Activated naive CD8-positive, alpha-beta T cell (primary cell): ENCODE measurements around the gene ZNF346.

Experiments used
- H3K27ac Mint-ChIP-seq: one replicate; pipeline ENCODE4 v1.8.0; 2021; ENCODE audit warnings: mixed read lengths
- H3K27me3 Mint-ChIP-seq: one replicate; pipeline ENCODE4 v1.8.0; 2021; ENCODE audit warnings: mixed read lengths
- H3K36me3 Mint-ChIP-seq: one replicate; pipeline ENCODE4 v1.8.0; 2021; ENCODE audit warnings: mixed read lengths
- H3K4me1 Mint-ChIP-seq: one replicate; pipeline ENCODE4 v1.8.0; 2021; ENCODE audit warnings: low read depth, mixed read lengths
- H3K4me3 Mint-ChIP-seq: one replicate; pipeline ENCODE4 v1.8.0; 2021; ENCODE audit warnings: mild to moderate bottlenecking, mixed read lengths
- H3K9me3 Mint-ChIP-seq: one replicate; pipeline ENCODE4 v1.8.0; 2021; ENCODE audit warnings: low read depth, mixed read lengths

The ZNF346 gene

GRCh38 chr5:177091232-177091631, 68.7 kb downstream of the ZNF346 start:
- Mint-ChIP-seq H3K4me3 (no peak overlapping the region), H3K4me1 (peaks cover 6% of the 10 kb centered on the region), H3K27me3 (peaks cover 5% of the 10 kb centered on the region), H3K9me3 (no peaks in the 10 kb centered on the region), H3K27ac (no peak overlapping the region), H3K36me3 (no peaks in the 10 kb centered on the region)

GRCh38 chr5:177092178-177093081, 69.9 kb downstream of the ZNF346 start:
- peaks cover 4% of the 10 kb centered on the region for H3K4me1 Mint-ChIP-seq
- H3K9me3 Mint-ChIP-seq, result no peaks in the 10 kb centered on the region
- peaks cover 5% of the 10 kb centered on the region for H3K27me3 Mint-ChIP-seq
- H3K4me3 Mint-ChIP-seq, result no peak overlapping the region
- no peak overlapping the region for H3K27ac Mint-ChIP-seq
- no peaks in the 10 kb centered on the region for H3K36me3 Mint-ChIP-seq

- H3K4me3 Mint-ChIP-seq, result no peak overlapping the region
- H3K27ac Mint-ChIP-seq, result no peak overlapping the region
- H3K9me3 Mint-ChIP-seq, result no peaks in the 10 kb centered on the region
- H3K36me3 Mint-ChIP-seq, result no peaks in the 10 kb centered on the region
- H3K27me3 Mint-ChIP-seq, result peaks cover 3% of the 10 kb centered on the region
- no peaks in the 10 kb centered on the region for H3K4me1 Mint-ChIP-seq
These were observed 70.7 kb downstream of the ZNF346 start for GRCh38 chr5:177093082-177093712.

DNA sequence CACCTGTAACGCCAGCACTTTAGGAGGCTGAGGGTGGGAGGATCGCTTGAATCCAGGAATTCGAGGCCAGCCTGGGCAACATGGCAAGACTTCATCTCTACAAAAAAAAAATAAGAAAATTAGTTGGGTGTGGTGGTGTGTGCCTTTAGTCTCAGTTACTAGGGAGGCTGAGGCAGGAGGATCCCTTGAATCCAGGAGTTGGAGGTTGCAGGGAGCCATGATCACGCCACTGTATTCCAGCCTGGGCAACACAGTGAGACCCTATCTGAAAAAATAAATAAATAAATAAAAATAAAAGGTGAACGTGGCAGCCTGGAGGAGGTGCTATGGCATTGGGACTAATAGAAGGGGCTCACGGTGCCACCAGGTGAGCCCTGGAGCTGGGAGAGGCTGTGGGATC, 71.3 kb downstream of the ZNF346 start:
- Mint-ChIP-seq H3K4me1 (no peaks in the 10 kb centered on the region), H3K9me3 (no peaks in the 10 kb centered on the region), H3K27me3 (peaks cover 2% of the 10 kb centered on the region), H3K36me3 (no peaks in the 10 kb centered on the region), H3K27ac (no peak overlapping the region), H3K4me3 (no peak overlapping the region)

DNA sequence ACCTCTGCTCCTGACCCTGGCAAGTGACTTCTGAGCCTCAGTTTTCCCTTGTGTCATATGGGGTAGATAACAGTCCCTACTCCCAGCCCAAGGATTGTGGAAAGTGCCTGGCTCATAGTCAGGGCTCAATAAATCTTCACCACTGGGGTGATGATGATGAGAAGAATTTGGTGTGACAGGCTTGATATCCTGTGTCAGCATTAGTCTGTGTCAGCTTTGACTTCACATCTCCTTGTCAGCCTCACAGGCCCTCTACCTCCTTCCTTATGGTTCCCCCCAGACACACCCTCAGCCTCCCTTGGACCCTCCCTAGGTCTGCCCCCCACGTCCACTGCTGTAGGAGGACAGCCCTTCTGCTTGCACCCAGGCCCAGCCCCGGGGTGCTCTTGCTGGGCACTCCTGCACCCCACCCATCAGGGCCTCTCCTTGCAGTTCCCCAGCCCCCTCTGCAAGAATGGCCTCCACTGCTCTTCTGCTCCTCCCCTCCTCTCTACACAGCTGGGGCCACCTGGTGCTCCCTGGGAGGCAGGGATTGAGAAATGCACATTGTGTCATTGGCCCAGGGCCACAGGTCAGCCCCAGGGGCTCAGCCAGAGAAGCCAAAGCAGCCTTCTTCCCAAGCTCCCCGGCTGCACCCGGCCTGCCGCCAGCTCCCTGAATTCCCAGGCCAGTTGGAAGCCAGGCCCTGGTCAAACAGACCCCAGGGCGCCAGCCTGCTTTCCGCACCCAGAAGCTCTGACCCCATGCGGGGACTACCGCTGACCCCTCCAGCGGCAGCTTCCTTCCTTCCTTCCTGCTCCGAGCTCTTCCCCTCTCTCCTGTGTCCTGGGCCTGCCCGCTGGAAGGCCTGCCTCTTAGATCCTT, 72.0 kb downstream of the ZNF346 start:
- Mint-ChIP-seq H3K9me3 (no peaks in the 10 kb centered on the region), H3K4me3 (no peak overlapping the region), H3K27me3 (no peaks in the 10 kb centered on the region), H3K36me3 (no peaks in the 10 kb centered on the region), H3K4me1 (no peaks in the 10 kb centered on the region), H3K27ac (no peak overlapping the region)

GRCh38 chr5:177095088-177095669, 72.7 kb downstream of the ZNF346 start:
- Mint-ChIP-seq H3K27ac (no peak overlapping the region), H3K9me3 (no peaks in the 10 kb centered on the region), H3K27me3 (no peaks in the 10 kb centered on the region)

GRCh38 chr5:177096162-177097015, 73.9 kb downstream of the ZNF346 start:
- Mint-ChIP-seq H3K27ac (no peak overlapping the region), H3K27me3 (no peaks in the 10 kb centered on the region), H3K9me3 (no peaks in the 10 kb centered on the region), H3K4me3 (no peak overlapping the region), H3K4me1 (no peaks in the 10 kb centered on the region), H3K36me3 (no peaks in the 10 kb centered on the region)

More at GRCh38 chr5:177095088-177095669, 72.7 kb downstream of the ZNF346 start:
- H3K4me3 Mint-ChIP-seq, result no peak overlapping the region
- no peaks in the 10 kb centered on the region for H3K36me3 Mint-ChIP-seq
- no peaks in the 10 kb centered on the region for H3K4me1 Mint-ChIP-seq

DNA sequence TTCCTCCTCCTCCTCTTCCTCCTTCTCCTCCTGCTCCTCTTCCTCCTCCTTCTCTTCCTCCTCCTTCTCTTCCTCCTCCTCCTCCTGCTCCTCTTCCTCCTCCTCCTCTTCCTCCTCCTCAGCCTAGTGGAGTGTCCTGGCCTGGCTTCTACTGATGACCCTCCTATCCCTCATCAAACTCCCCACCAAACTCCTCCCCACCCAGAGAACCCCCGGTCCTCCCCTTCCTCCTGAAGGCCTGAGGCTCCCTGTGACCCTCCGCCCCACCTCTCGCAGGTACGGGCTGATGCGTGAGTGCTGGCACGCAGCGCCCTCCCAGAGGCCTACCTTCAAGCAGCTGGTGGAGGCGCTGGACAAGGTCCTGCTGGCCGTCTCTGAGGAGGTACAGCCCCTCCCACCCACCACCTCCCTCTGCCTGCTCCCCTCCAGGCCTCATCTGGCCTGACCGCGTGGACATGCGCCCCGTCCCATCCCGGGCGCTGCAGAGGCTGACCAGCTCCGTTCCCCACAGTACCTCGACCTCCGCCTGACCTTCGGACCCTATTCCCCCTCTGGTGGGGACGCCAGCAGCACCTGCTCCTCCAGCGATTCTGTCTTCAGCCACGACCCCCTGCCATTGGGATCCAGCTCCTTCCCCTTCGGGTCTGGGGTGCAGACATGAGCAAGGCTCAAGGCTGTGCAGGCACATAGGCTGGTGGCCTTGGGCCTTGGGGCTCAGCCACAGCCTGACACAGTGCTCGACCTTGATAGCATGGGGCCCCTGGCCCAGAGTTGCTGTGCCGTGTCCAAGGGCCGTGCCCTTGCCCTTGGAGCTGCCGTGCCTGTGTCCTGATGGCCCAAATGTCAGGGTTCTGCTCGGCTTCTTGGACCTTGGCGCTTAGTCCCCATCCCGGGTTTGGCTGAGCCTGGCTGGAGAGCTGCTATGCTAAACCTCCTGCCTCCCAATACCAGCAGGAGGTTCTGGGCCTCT, 74.8 kb downstream of the ZNF346 start:
- Mint-ChIP-seq H3K4me3 (no peak overlapping the region), H3K36me3 (no peaks in the 10 kb centered on the region), H3K27ac (no peak overlapping the region), H3K4me1 (no peaks in the 10 kb centered on the region), H3K9me3 (no peaks in the 10 kb centered on the region), H3K27me3 (no peaks in the 10 kb centered on the region)

DNA sequence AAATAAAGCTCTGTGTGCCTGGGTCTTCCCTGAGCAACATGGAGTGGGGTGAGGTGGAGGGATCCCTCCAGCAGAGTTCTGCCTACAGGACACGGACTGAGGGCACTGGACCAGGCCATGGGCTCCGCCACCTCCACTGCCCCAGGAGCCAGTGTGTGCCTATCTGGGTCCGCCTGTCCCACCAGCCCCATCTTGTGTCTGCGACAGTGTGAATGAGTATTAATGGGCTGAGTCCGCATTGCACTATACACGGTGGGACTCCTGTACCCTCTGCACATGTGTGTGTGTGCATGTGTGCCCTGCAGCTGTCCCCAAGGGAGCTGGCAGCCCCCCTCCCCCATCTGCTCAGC, 75.6 kb downstream of the ZNF346 start:
- Mint-ChIP-seq H3K36me3 (no peaks in the 10 kb centered on the region), H3K4me1 (no peaks in the 10 kb centered on the region), H3K4me3 (no peak overlapping the region), H3K9me3 (no peaks in the 10 kb centered on the region), H3K27me3 (no peaks in the 10 kb centered on the region), H3K27ac (no peak overlapping the region)

- H3K27ac Mint-ChIP-seq, result no peak overlapping the region
These were observed 76.1 kb downstream of the ZNF346 start for GRCh38 chr5:177098470-177099141.

DNA sequence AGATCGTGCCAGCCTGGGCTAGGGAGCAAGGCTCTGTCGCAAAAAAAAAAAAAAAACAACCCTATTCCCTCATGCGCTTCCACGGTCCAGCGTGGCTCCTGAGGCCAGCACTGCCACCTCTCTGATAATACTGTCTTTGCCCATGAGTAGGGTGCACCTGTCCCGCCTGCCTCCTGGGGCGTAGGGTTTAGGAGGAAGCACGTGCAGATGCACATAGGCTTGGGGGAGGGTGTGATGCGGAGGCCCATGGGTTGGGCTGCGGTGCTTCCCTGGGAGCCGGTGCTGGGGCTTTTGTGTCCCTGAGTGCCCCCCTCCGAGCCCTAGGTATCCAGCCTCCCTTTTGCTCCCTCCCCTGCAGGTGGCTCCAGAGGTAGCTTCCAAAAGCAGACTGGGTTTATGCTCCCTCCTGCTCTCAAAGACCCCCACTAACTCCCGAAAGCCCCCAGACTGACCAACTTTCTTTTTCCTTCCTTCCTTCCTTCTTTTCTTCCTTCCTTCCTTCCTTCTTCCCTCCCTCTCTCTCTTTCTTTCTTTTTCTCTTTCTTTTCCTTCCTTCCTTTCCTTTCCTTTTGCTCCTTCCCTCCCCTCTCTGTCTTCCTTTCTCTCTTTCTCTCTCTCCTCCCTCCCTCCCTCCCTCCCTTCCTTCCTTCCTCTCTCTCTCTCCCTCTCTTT, 77.1 kb downstream of the ZNF346 start:
- no peak overlapping the region for H3K27ac Mint-ChIP-seq
- no peaks in the 10 kb centered on the region for H3K4me1 Mint-ChIP-seq
- H3K27me3 Mint-ChIP-seq, result no peaks in the 10 kb centered on the region
- H3K4me3 Mint-ChIP-seq, result no peak overlapping the region
- H3K36me3 Mint-ChIP-seq, result no peaks in the 10 kb centered on the region
- H3K9me3 Mint-ChIP-seq, result no peaks in the 10 kb centered on the region

More at GRCh38 chr5:177098470-177099141, 76.1 kb downstream of the ZNF346 start:
- H3K9me3 Mint-ChIP-seq, result no peaks in the 10 kb centered on the region
- no peaks in the 10 kb centered on the region for H3K36me3 Mint-ChIP-seq
- H3K4me1 Mint-ChIP-seq, result no peaks in the 10 kb centered on the region
- no peaks in the 10 kb centered on the region for H3K27me3 Mint-ChIP-seq
- no peak overlapping the region for H3K4me3 Mint-ChIP-seq

DNA sequence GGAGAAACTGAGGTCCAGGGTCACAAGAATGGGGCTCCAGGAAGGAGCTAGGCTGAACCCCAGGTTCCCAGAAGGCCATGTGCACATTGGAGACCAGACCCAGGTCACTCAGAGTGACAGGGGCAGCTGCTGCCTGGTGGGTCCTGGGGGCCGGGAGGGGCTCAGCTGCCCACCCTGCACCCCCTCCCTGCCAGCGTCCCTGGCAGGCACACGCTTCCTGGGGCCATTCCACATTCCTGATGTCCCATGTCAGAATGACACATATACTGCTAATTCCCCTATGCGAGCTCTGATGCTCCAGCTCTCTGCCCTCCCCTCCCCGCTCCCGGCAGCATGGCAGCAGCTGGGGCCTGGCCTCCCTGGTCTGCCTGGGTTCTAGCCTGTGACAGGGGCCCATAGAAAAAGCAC, 78.2 kb downstream of the ZNF346 start:
- Mint-ChIP-seq H3K27ac (no peak overlapping the region), H3K27me3 (no peaks in the 10 kb centered on the region), H3K36me3 (no peaks in the 10 kb centered on the region), H3K4me1 (no peaks in the 10 kb centered on the region), H3K9me3 (no peaks in the 10 kb centered on the region), H3K4me3 (no peak overlapping the region)
